ENCODE data around the gene CCDC158.
"Not testable (repeated sequence)": the region's sequence is repeated elsewhere in the genome, so short reads cannot be mapped to it uniquely, and the experiment has no call there.

Gene CCDC158

GRCh38 chr4:76283900-76284299 lies 137.0 kb downstream of the CCDC158 start:
- ChIA-PET POLR2A (ENCODE audit: low non-redundant PET) (no interaction called here), CTCF (no interaction called here)
- TF ChIP-seq CTCF (conservative IDR thresholded peaks at IDR 0.05; ENCODE audit: low read depth) = no peak
- no peak for DNase-seq (ENCODE audit: low spot score)
- H3K27ac ChIP-seq = no peak overlapping the region

GRCh38 chr4:76282941-76283689 lies 137.8 kb downstream of the CCDC158 start:
- no peak overlapping the region for H3K27ac ChIP-seq
- no peak for DNase-seq (ENCODE audit: low spot score)
- ChIA-PET POLR2A (ENCODE audit: low non-redundant PET) (no interaction called here), CTCF (no interaction called here)
- no peak for TF ChIP-seq CTCF (conservative IDR thresholded peaks at IDR 0.05; ENCODE audit: low read depth)

- DNase-seq (ENCODE audit: low spot score); POLR2A ChIA-PET (ENCODE audit: low non-redundant PET): not testable (repeated sequence)
- CTCF ChIA-PET = interaction anchor here (0.5 kb wide), 1 partner anchor 89 kb away, joined by 3 read pairs; no protein-coding TSS in a partner anchor
Observed at GRCh38 chr4:76281594-76281993, 139.3 kb downstream of the CCDC158 start.

GRCh38 chr4:76280488-76281441 lies 140.2 kb downstream of the CCDC158 start:
- no peak for TF ChIP-seq CTCF (conservative IDR thresholded peaks at IDR 0.05; ENCODE audit: low read depth)
- CTCF ChIA-PET = interaction anchor here (0.5 kb wide), 2 partner anchors 90 to 477 kb away, joined by 3 read pairs; no protein-coding TSS in a partner anchor
- no peak overlapping the region for H3K27ac ChIP-seq
- no peak for DNase-seq (ENCODE audit: low spot score)
- POLR2A ChIA-PET (ENCODE audit: low non-redundant PET) = no interaction called here

More at GRCh38 chr4:76281594-76281993, 139.3 kb downstream of the CCDC158 start:
- H3K27ac ChIP-seq = not testable (repeated sequence)

- ChIA-PET CTCF (interaction anchor here (1.1 kb wide), 1 partner anchor 28 kb away, joined by 3 read pairs; no protein-coding TSS in a partner anchor), POLR2A (ENCODE audit: low non-redundant PET) (no interaction called here)
- TF ChIP-seq CTCF (conservative IDR thresholded peaks at IDR 0.05; ENCODE audit: low read depth) = no peak
- DNase-seq (ENCODE audit: low spot score) = no peak
- no peak overlapping the region for H3K27ac ChIP-seq
Observed at GRCh38 chr4:76279462-76279861, 141.5 kb downstream of the CCDC158 start.

GRCh38 chr4:76278583-76278982 lies 142.4 kb downstream of the CCDC158 start:
- no peak overlapping the region for H3K27ac ChIP-seq
- DNase-seq (ENCODE audit: low spot score) = no peak
- no peak for TF ChIP-seq CTCF (conservative IDR thresholded peaks at IDR 0.05; ENCODE audit: low read depth)
- CTCF ChIA-PET = interaction anchor here (0.8 to 1.1 kb wide), 2 partner anchors 28 to 56 kb away, joined by 3 read pairs; no protein-coding TSS in a partner anchor
- POLR2A ChIA-PET (ENCODE audit: low non-redundant PET) = no interaction called here

Measured in RWPE1 (cell line).